Left ventricle myocardium inferior (tissue), 1 donor: ENCODE results near the gene INSC. TPM values are rescaled to one million over a fixed set of nuclear protein-coding genes. Genes with fewer than 3 reads are reported as not detected.

Experiments
- DNase-seq: peaks from one replicate; pipeline ENCODE4 v3.0.0-alpha.2; 2020
- H3K27ac ChIP-seq: fragments of 200-600 bp; replicated peaks from 2 replicates; pipeline ENCODE4 v1.8.0; 2021
- H3K27me3 ChIP-seq: fragments of 200-600 bp; 2 replicates; pipeline ENCODE4 v1.8.0; 2021; ENCODE audit warnings: low read depth
- H3K36me3 ChIP-seq: fragments of 200-600 bp; 2 replicates; pipeline ENCODE4 v1.8.0; 2021
- H3K4me1 ChIP-seq: fragments of 200-600 bp; 2 replicates; pipeline ENCODE4 v1.8.0; 2021
- H3K4me3 ChIP-seq: fragments of 200-600 bp; 2 replicates; pipeline ENCODE4 v1.8.0; 2021; ENCODE audit warnings: mild to moderate bottlenecking, moderate library complexity
- H3K9me3 ChIP-seq: fragments of 200-600 bp; replicated peaks from 2 replicates; pipeline ENCODE4 v1.8.0; 2021
- intact Hi-C: fragments of 100-400 bp; cut with micrococcal nuclease; formaldehyde crosslinking; loops from one replicate; pipeline ENCODE4 v1.11.0; 2022
- total RNA-seq: library from RNA; stranded (reverse); fragmentation: NEBNext Ultra II Directional; extraction: Animal tissue kit (Norgen Biotek cat#: 25700); gene quantifications from one replicate; pipeline ENCODE4 v1.2.1, GENCODE V29; 2021
- TF ChIP-seq, protein P1 (sequence below): fragments of 200-600 bp; IDR thresholded peaks from 2 replicates; pipeline ENCODE4 v1.8.0; 2021; ENCODE audit warnings: antibody characterized with exemption, mild to moderate bottlenecking, borderline replicate concordance
- donor health status: DM: no; HTN: yes; CAD: no; lungs with severe emphysema.

Gene INSC
- total RNA-seq, 1 donor from 2014 or later: 0.25 TPM

DNA sequence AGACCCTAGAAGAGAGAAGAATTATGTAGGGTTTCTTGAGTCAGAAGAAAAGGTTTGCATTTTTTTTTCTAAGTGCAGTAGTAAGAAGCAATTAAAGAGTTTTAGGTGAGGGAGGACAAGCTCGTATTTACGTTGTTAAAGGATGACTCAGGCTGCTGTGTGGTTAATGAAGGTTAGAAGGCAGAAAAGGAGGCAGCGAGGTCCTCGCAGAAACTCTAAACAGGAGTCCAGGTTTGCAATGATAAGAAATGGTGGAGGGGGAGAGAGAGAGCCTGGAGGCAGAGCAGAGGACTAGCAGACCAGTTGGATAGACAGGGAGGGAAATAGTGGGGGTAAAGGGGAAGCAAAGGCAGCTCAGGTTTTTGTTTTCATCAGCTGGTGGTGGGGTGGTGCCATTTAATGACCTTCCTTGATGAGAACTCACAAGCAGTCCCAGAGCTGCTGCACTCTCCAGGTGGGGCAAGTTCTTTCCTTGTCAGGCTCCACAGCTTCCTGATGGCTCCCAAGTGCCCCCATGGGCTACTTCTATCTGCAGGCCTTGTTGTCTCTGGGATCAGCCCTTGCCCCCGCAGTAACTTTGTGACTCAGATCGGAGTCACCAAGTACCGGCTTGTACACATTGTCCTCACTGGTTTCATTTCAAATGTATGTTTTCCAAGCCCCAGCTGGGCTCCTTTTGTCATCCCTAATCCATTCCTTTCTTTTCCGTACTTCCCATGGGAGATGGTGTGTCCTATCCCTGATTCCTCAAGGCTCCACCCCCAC, 8.3 kb upstream of the INSC start:
- intact Hi-C loops: no loop called here
- H3K27me3 ChIP-seq: no peaks in the 10 kb centered on the region
- TF ChIP-seq, protein P1, sequence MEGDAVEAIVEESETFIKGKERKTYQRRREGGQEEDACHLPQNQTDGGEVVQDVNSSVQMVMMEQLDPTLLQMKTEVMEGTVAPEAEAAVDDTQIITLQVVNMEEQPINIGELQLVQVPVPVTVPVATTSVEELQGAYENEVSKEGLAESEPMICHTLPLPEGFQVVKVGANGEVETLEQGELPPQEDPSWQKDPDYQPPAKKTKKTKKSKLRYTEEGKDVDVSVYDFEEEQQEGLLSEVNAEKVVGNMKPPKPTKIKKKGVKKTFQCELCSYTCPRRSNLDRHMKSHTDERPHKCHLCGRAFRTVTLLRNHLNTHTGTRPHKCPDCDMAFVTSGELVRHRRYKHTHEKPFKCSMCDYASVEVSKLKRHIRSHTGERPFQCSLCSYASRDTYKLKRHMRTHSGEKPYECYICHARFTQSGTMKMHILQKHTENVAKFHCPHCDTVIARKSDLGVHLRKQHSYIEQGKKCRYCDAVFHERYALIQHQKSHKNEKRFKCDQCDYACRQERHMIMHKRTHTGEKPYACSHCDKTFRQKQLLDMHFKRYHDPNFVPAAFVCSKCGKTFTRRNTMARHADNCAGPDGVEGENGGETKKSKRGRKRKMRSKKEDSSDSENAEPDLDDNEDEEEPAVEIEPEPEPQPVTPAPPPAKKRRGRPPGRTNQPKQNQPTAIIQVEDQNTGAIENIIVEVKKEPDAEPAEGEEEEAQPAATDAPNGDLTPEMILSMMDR: no peak
- no peaks in the 10 kb centered on the region for H3K4me1 ChIP-seq
- H3K9me3 ChIP-seq: peaks cover 20% of the 10 kb centered on the region
- H3K4me3 ChIP-seq: no peak overlapping the region
- H3K36me3 ChIP-seq: no peaks in the 10 kb centered on the region
- no peak for DNase-seq
- no peak overlapping the region for H3K27ac ChIP-seq

DNA sequence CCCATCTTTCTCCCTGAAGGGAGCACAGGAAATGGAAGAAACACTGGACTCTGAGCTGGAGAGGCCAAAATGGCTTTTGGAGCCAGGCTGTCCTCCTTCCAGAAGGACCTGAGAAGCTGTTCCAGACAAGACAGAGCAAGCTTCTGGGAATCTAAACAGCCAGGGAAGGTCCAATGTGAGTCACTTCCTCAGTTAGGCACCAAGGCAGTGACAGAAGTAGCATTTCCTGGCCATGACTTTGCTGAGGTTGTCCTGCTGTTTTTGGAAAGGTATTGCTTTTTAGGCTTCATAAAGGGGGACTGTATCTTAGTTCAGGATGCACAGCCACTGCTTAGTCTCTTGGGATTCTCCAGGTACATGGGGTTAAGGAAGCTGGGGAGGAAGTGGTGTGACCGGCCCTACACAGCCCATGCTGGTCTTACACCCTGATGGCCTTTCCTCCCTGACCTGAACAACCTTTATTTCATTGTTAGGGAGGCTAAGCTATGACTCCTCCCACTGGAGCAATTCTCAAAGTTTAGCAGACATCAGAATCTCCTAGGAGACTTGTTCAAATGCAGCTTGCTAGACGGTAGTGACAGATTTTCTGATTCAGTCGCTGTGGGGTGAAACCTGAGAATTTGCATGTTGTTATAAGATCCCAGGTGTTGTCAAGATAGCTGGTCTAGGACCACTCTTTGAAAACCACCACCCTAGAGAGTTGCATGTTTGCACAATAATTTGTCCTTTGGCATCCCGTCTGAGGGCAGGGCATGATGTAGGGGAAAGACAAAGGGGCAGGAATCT, 6.8 kb upstream of the INSC start:
- Histone ChIP-seq H3K27ac (no peak overlapping the region), H3K9me3 (peaks cover 18% of the 10 kb centered on the region), H3K36me3 (no peaks in the 10 kb centered on the region), H3K27me3 (no peaks in the 10 kb centered on the region), H3K4me3 (no peak overlapping the region), H3K4me1 (no peaks in the 10 kb centered on the region)
- intact Hi-C loops: no loop called here
- TF ChIP-seq, protein P1: no peak
- DNase-seq: no peak

DNA sequence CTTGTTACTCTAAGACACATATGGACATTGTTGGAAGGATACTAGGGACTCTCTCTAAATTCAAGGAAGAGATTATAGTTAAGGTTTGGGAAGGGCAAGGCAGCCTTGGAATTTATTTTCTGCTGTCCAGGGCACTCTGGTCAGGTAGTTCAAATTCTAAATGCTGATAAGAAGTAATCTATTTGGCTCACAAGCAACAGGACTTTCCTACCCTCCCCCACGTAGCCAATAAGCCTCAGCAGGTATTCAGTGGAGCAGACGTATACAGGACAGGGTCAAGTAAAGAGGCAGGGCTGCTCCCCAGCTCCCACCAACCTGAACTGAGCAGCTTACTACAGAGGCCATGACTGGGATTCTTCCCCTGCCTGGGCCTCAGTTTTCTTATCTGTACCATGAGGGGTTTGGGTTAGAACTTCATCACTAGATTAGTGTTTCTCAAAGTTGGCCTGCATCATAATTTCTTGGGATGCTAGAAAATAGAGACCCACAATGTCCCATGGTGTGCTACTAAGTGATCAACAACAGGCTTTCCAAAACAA, 6.1 kb upstream of the INSC start:
- Histone ChIP-seq H3K27me3 (no peaks in the 10 kb centered on the region), H3K36me3 (no peaks in the 10 kb centered on the region), H3K9me3 (peaks cover 10% of the 10 kb centered on the region), H3K4me1 (no peaks in the 10 kb centered on the region), H3K4me3 (no peak overlapping the region), H3K27ac (no peak overlapping the region)
- intact Hi-C loops: no loop called here
- no peak for DNase-seq
- TF ChIP-seq, protein P1: no peak

DNA sequence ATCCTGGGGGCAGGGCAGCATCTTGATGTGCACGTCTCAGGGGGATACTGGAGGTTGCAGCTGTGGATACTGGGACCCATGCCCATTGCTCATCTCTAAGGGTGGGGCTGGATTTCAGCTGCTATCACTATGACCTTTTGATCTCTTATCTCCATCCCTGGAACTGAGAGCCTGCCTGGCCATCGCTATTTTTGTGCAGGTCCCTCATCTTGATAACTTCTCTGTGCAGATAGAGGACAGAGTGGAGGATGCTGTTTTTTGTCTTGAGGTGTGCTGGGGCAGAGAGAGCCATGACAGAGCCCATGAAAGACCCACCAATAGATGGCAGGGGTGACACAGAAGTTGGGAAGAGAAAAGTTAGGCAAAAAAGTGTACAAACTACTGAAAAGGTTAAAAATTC, 5.1 kb upstream of the INSC start:
- no peak for DNase-seq
- Histone ChIP-seq H3K4me1 (peaks cover 4% of the 10 kb centered on the region), H3K9me3 (peaks cover under 1% of the 10 kb centered on the region), H3K27me3 (peaks cover 5% of the 10 kb centered on the region), H3K27ac (no peak overlapping the region), H3K36me3 (no peaks in the 10 kb centered on the region), H3K4me3 (no peak overlapping the region)
- intact Hi-C loops: no loop called here
- TF ChIP-seq, protein P1: no peak

DNA sequence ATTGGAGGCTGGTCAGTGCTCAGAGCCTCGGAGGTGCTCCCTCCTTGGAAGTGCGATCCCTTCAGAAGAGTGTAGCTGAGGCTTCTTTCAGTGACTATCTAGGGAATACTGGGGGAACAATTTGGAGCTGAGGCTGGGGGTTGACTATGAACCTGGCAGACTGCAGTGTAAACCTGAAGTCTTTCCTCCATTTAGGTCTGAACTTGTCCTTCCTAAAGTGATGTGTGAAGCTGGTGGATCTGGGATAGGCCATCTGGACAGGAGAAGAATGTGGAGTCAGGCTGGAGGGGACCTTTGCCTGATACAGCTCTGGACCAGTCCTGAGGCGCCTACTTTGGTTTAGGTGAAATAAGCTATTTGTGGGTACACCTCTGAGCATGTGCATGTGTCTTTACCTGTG, 3.5 kb upstream of the INSC start:
- TF ChIP-seq, protein P1: no peak
- Histone ChIP-seq H3K27ac (no peak overlapping the region), H3K9me3 (no peaks in the 10 kb centered on the region), H3K27me3 (peaks cover 21% of the 10 kb centered on the region), H3K4me3 (no peak overlapping the region), H3K4me1 (peaks cover 10% of the 10 kb centered on the region), H3K36me3 (no peaks in the 10 kb centered on the region)
- DNase-seq: no peak
- intact Hi-C loops: no loop called here
